Measurements from ENCODE around the gene ELF5.

Gene ELF5

GRCh38 chr11:34510218-34510617 lies 3.4 kb downstream of the ELF5 start:
- H3K27me3 ChIP-seq (ENCODE audit: insufficient read depth, low read length, poor library complexity): peaks cover 2% of the 10 kb centered on the region
- H3K79me2 ChIP-seq (ENCODE audit: insufficient read depth, low read length): no peaks in the 10 kb centered on the region
- no peak overlapping the region for H3K27ac ChIP-seq (ENCODE audit: low read length)
- H3K4me2 ChIP-seq (ENCODE audit: insufficient read depth, low read length): no peak overlapping the region
- H4K20me1 ChIP-seq (ENCODE audit: insufficient read depth, low read length): no peaks in the 10 kb centered on the region
- H3K9me3 ChIP-seq (ENCODE audit: insufficient read depth, low read length, severe bottlenecking): no peaks in the 10 kb centered on the region
- TF ChIP-seq CTCF (IDR thresholded peaks at IDR 0.05; ENCODE audit: borderline replicate concordance, extremely low read depth, low read length, poor library complexity, severe bottlenecking) (no peak), EZH2 (IDR thresholded peaks at IDR 0.05; ENCODE audit: borderline replicate concordance, low read depth, low read length, severe bottlenecking) (no peak)
- ATAC-seq (ENCODE audit: insufficient read depth, low read depth) (no peak), DNase-seq (no peak)
- no peak overlapping the region for H3K9ac ChIP-seq (ENCODE audit: low read depth, low read length)
- no peak overlapping the region for H2AFZ ChIP-seq (ENCODE audit: low read depth, low read length)
- H3K4me3 ChIP-seq (ENCODE audit: low read depth in 1 of 2, low read length in 2 of 2): no peak overlapping the region
- no peaks in the 10 kb centered on the region for H3K4me1 ChIP-seq (ENCODE audit: insufficient read depth, low read length)
- H3K36me3 ChIP-seq (ENCODE audit: insufficient read depth, low read length): no peaks in the 10 kb centered on the region

GRCh38 chr11:34509336-34509876 lies 4.2 kb downstream of the ELF5 start:
- Histone ChIP-seq H3K9me3 (ENCODE audit: insufficient read depth, low read length, severe bottlenecking) (no peaks in the 10 kb centered on the region), H3K4me1 (ENCODE audit: insufficient read depth, low read length) (no peaks in the 10 kb centered on the region), H3K27me3 (ENCODE audit: insufficient read depth, low read length, poor library complexity) (peaks cover 2% of the 10 kb centered on the region), H3K36me3 (ENCODE audit: insufficient read depth, low read length) (no peaks in the 10 kb centered on the region), H2AFZ (ENCODE audit: low read depth, low read length) (no peak overlapping the region), H3K9ac (ENCODE audit: low read depth, low read length) (no peak overlapping the region), H4K20me1 (ENCODE audit: insufficient read depth, low read length) (no peaks in the 10 kb centered on the region), H3K79me2 (ENCODE audit: insufficient read depth, low read length) (no peaks in the 10 kb centered on the region), H3K4me2 (ENCODE audit: insufficient read depth, low read length) (no peak overlapping the region), H3K4me3 (ENCODE audit: low read depth in 1 of 2, low read length in 2 of 2) (no peak overlapping the region), H3K27ac (ENCODE audit: low read length) (no peak overlapping the region)
- DNase-seq (no peak), ATAC-seq (ENCODE audit: insufficient read depth, low read depth) (no peak)
- TF ChIP-seq EZH2 (IDR thresholded peaks at IDR 0.05; ENCODE audit: borderline replicate concordance, low read depth, low read length, severe bottlenecking): no peak
- no peak for TF ChIP-seq CTCF (IDR thresholded peaks at IDR 0.05; ENCODE audit: borderline replicate concordance, extremely low read depth, low read length, poor library complexity, severe bottlenecking)

GRCh38 chr11:34508524-34508923 lies 5.1 kb downstream of the ELF5 start:
- ATAC-seq (ENCODE audit: insufficient read depth, low read depth) (no peak), DNase-seq (no peak)
- H3K36me3 ChIP-seq (ENCODE audit: insufficient read depth, low read length): no peaks in the 10 kb centered on the region
- no peaks in the 10 kb centered on the region for H3K79me2 ChIP-seq (ENCODE audit: insufficient read depth, low read length)
- H3K27ac ChIP-seq (ENCODE audit: low read length): no peak overlapping the region
- H4K20me1 ChIP-seq (ENCODE audit: insufficient read depth, low read length): no peaks in the 10 kb centered on the region
- H3K9me3 ChIP-seq (ENCODE audit: insufficient read depth, low read length, severe bottlenecking): no peaks in the 10 kb centered on the region
- H3K4me1 ChIP-seq (ENCODE audit: insufficient read depth, low read length): no peaks in the 10 kb centered on the region
- H2AFZ ChIP-seq (ENCODE audit: low read depth, low read length): no peak overlapping the region
- TF ChIP-seq CTCF (IDR thresholded peaks at IDR 0.05; ENCODE audit: borderline replicate concordance, extremely low read depth, low read length, poor library complexity, severe bottlenecking) (no peak), EZH2 (IDR thresholded peaks at IDR 0.05; ENCODE audit: borderline replicate concordance, low read depth, low read length, severe bottlenecking) (no peak)
- H3K9ac ChIP-seq (ENCODE audit: low read depth, low read length): no peak overlapping the region
- H3K4me2 ChIP-seq (ENCODE audit: insufficient read depth, low read length): no peak overlapping the region
- H3K27me3 ChIP-seq (ENCODE audit: insufficient read depth, low read length, poor library complexity): peaks cover 2% of the 10 kb centered on the region
- no peak overlapping the region for H3K4me3 ChIP-seq (ENCODE audit: low read depth in 1 of 2, low read length in 2 of 2)

GRCh38 chr11:34507610-34508009 lies 6.0 kb downstream of the ELF5 start:
- ATAC-seq (ENCODE audit: insufficient read depth, low read depth) (no peak), DNase-seq (no peak)
- H2AFZ ChIP-seq (ENCODE audit: low read depth, low read length): no peak overlapping the region
- H3K36me3 ChIP-seq (ENCODE audit: insufficient read depth, low read length): no peaks in the 10 kb centered on the region
- H3K27me3 ChIP-seq (ENCODE audit: insufficient read depth, low read length, poor library complexity): peaks cover 2% of the 10 kb centered on the region
- no peak overlapping the region for H3K4me2 ChIP-seq (ENCODE audit: insufficient read depth, low read length)
- no peaks in the 10 kb centered on the region for H3K9me3 ChIP-seq (ENCODE audit: insufficient read depth, low read length, severe bottlenecking)
- H4K20me1 ChIP-seq (ENCODE audit: insufficient read depth, low read length): no peaks in the 10 kb centered on the region
- no peak overlapping the region for H3K9ac ChIP-seq (ENCODE audit: low read depth, low read length)
- H3K4me3 ChIP-seq (ENCODE audit: low read depth in 1 of 2, low read length in 2 of 2): no peak overlapping the region
- H3K79me2 ChIP-seq (ENCODE audit: insufficient read depth, low read length): no peaks in the 10 kb centered on the region
- H3K4me1 ChIP-seq (ENCODE audit: insufficient read depth, low read length): no peaks in the 10 kb centered on the region
- H3K27ac ChIP-seq (ENCODE audit: low read length): no peak overlapping the region
- TF ChIP-seq CTCF (IDR thresholded peaks at IDR 0.05; ENCODE audit: borderline replicate concordance, extremely low read depth, low read length, poor library complexity, severe bottlenecking) (no peak), EZH2 (IDR thresholded peaks at IDR 0.05; ENCODE audit: borderline replicate concordance, low read depth, low read length, severe bottlenecking) (no peak)
